PC-9 (cell line): ENCODE results near the gene ECD. TPM values are rescaled to one million over a fixed set of nuclear protein-coding genes. Genes with fewer than 3 reads are reported as not detected.

Experiments used
- BruUV-seq: library from RNA; stranded (reverse); fragments of 400-500 nt; replicated peaks from 2 replicates; lab custom pipeline; 2021; lab: Mats Ljungman, UMichigan
- CTCF ChIA-PET: fragments of 300-600 bp; sonication (Branson Sonifier 250); formaldehyde crosslinking; loops from one replicate; lab custom pipeline; 2022; ENCODE audit warnings: antibody characterized with exemption; lab: Charles Lee
- POLR2A ChIA-PET: fragments of 300-600 bp; sonication (Branson Sonifier 250); formaldehyde crosslinking; loops from one replicate; lab custom pipeline; 2022; ENCODE audit warnings: antibody characterized with exemption; ENCODE audit not compliant: unreplicated experiment; lab: Charles Lee
- DNase-seq, 2 experiments: peaks; one replicate each; pipeline versions ENCODE4 v3.0.0 to v3.0.0-alpha.2; 2015 to 2022; ENCODE audit warnings: mixed read lengths in 1 of 2
- H2AFZ ChIP-seq: fragments of 200-600 bp; sonication (generic); 2 replicates; pipeline ENCODE4 v1.8.1; 2017; ENCODE audit warnings: antibody characterized with exemption
- H3F3A ChIP-seq: fragments of 200-600 bp; sonication (generic); 2 replicates; pipeline ENCODE4 v1.8.1; 2017; ENCODE audit warnings: antibody characterized with exemption, mild to moderate bottlenecking, low read depth; ENCODE audit not compliant: insufficient read depth
- H3K27ac ChIP-seq: fragments of 200-600 bp; sonication (generic); 2 replicates; pipeline ENCODE4 v1.6.1; 2016; ENCODE audit warnings: mixed run types
- H3K27me3 ChIP-seq: fragments of 200-600 bp; sonication (generic); 2 replicates; pipeline ENCODE4 v1.6.1; 2016; ENCODE audit warnings: low read depth, mixed run types; ENCODE audit not compliant: insufficient read depth
- H3K36me3 ChIP-seq: fragments of 200-600 bp; sonication (generic); 2 replicates; pipeline ENCODE4 v1.6.1; 2016; ENCODE audit warnings: low read depth, mixed run types
- H3K4me1 ChIP-seq: fragments of 200-600 bp; sonication (generic); replicated peaks from 2 replicates; pipeline ENCODE4 v1.6.1; 2016; ENCODE audit warnings: mixed run types; ENCODE audit not compliant: insufficient read depth
- H3K4me2 ChIP-seq: fragments of 200-600 bp; sonication (generic); 2 replicates; pipeline ENCODE4 v1.6.1; 2017; ENCODE audit warnings: mixed run types
- H3K4me3 ChIP-seq: fragments of 200-600 bp; sonication (generic); 2 replicates; pipeline ENCODE4 v1.6.1; 2016; ENCODE audit warnings: mixed run types
- H3K79me2 ChIP-seq: fragments of 200-600 bp; sonication (generic); 2 replicates; pipeline ENCODE4 v1.6.1; 2017; ENCODE audit warnings: low read depth, mixed run types
- H3K9me2 ChIP-seq: fragments of 200-600 bp; sonication (generic); 2 replicates; pipeline ENCODE4 v1.8.1; 2017; ENCODE audit warnings: mild to moderate bottlenecking; ENCODE audit not compliant: insufficient read depth
- H3K9me3 ChIP-seq: fragments of 200-600 bp; sonication (generic); 2 replicates; pipeline ENCODE4 v1.8.1; 2016; ENCODE audit warnings: low read depth; ENCODE audit not compliant: insufficient read depth
- H4K20me1 ChIP-seq: fragments of 200-600 bp; sonication (generic); 2 replicates; pipeline ENCODE4 v1.8.1; 2017; ENCODE audit not compliant: insufficient read depth
- EZH2 ChIP-seq: fragments of 200-600 bp; sonication (generic); IDR thresholded peaks from 2 replicates; pipeline ENCODE4 v1.8.0; 2017; ENCODE audit warnings: antibody characterized with exemption, low read depth
- intact Hi-C: fragments of 100-400 bp; cut with micrococcal nuclease; formaldehyde crosslinking; loops from one replicate; pipeline ENCODE4 v1.10.0; 2022; ENCODE audit not compliant: unreplicated experiment
- total RNA-seq: library from RNA; stranded (reverse); gene quantifications from 2 replicates; pipeline ENCODE4 v1.2.3, GENCODE V29; 2021
- TF ChIP-seq, protein P1 (sequence below): fragments of 200-600 bp; sonication (generic); conservative IDR thresholded peaks from 2 replicates; pipeline ENCODE4 v1.6.1; 2017; ENCODE audit warnings: mixed run types, antibody characterized with exemption, mild to moderate bottlenecking, moderate library complexity

The ECD gene
- total RNA-seq, 1 experiment from 2014 or later = 33.2 TPM

DNA sequence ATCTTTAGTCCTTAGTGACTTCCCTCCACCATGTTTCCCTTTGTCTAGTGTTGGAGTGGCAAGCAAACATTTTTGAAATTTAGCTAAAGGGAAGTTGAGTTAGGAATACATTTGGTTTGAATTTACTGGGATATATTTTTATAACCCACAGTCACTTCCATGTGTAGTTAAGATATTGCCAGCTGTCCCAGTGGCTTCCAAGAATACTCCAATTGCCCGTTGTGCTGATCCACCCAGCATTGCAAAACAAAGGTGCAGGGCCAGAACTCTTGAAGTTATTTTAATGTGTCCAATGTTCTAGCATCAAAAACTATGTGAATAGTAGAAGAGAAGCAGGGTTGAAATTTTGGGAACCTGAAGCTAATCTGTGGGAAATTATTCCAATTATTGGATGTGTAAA, 68.7 kb downstream of the ECD start:
- peaks cover 29% of the 10 kb centered on the region for H3F3A ChIP-seq
- H3K4me1 ChIP-seq = peaks cover 14% of the 10 kb centered on the region
- H3K4me3 ChIP-seq = no peak overlapping the region
- H3K27me3 ChIP-seq = no peaks in the 10 kb centered on the region
- ChIA-PET CTCF (no interaction called here), POLR2A (no interaction called here)
- H3K79me2 ChIP-seq = peaks cover 22% of the 10 kb centered on the region
- intact Hi-C loops = no loop called here
- no peaks in the 10 kb centered on the region for H3K9me3 ChIP-seq
- no peaks in the 10 kb centered on the region for H3K36me3 ChIP-seq
- H2AFZ ChIP-seq = no peak overlapping the region
- no peaks in the 10 kb centered on the region for H3K9me2 ChIP-seq
- TF ChIP-seq, protein P1, sequence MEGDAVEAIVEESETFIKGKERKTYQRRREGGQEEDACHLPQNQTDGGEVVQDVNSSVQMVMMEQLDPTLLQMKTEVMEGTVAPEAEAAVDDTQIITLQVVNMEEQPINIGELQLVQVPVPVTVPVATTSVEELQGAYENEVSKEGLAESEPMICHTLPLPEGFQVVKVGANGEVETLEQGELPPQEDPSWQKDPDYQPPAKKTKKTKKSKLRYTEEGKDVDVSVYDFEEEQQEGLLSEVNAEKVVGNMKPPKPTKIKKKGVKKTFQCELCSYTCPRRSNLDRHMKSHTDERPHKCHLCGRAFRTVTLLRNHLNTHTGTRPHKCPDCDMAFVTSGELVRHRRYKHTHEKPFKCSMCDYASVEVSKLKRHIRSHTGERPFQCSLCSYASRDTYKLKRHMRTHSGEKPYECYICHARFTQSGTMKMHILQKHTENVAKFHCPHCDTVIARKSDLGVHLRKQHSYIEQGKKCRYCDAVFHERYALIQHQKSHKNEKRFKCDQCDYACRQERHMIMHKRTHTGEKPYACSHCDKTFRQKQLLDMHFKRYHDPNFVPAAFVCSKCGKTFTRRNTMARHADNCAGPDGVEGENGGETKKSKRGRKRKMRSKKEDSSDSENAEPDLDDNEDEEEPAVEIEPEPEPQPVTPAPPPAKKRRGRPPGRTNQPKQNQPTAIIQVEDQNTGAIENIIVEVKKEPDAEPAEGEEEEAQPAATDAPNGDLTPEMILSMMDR = no peak
- TF ChIP-seq EZH2 = no peak
- no peak overlapping the region for H3K27ac ChIP-seq
- no peak overlapping the region for H3K4me2 ChIP-seq
- no TSS peak for BruUV-seq
- DNase-seq = no peak
- no peaks in the 10 kb centered on the region for H4K20me1 ChIP-seq

GRCh38 chr10:73097305-73097670, 70.5 kb downstream of the ECD start:
- peak overlapping the region; percentile 90 for H2AFZ ChIP-seq

DNA sequence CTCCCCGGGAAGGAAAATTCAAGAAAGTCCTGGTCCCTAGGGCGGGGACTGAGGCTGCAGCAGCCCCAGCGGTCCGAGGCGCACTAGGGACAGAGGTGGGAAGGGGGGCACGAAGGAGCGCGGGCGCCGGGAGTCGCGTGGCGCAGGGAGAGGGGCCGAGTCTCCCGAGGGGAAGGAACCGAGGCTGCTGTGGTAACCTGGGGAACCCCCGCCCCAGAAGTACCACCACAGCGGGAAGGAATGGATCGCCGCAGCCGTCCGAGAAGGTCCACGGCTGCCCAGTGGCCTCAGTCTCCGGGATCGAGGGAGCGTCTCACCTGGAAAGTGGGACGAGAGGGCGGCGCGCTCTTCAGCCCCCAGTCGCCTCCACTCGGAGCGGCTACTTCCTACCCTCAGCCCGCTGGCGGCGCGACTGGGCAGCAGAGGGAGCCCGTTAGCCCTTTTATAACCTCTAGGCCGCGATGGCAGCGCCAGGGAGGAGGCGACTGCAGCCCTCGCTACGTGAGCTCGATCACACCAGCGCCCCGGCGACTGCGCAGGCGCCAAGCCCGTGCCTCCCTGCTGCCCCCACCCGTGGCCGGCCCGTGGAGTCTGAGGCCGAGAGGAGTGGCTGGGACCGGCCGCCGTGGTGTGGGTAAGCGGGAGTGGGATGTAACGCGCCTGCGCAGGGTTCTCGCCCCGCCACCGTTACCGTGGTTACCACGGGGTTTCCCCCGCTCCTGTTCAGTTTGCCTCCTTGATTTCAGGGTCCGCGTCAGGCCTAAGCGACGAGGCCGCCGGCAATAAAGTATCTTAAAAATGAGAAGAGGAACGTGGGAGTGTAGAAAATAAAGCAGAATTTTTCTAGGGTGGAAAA, 71.1 kb downstream of the ECD start, which contains the start of gene P4HA1:
TSS of gene P4HA1 (minus strand) at position 418 of the 856 bp plus-strand sequence. CDS start 21,983 bp downstream, outside the sequence.
- CTCF ChIA-PET = interaction anchor here (0.6 to 2.0 kb wide), 10 partner anchors 14 to 1111 kb away, joined by 3 to 14 read pairs (median 4); partner anchors contain the start of gene NUDT13
- intact Hi-C loops = loop anchor here (1.0 to 2.0 kb wide), 2 partner anchors 14 to 63 kb away; partner anchors contain the start of gene NUDT13

More at GRCh38 chr10:73097305-73097670, 70.5 kb downstream of the ECD start:
- TSS peak; percentile 79 for BruUV-seq
- H3K36me3 ChIP-seq = no peaks in the 10 kb centered on the region
- POLR2A ChIA-PET = interaction anchor here (0.5 to 1.7 kb wide), 13 partner anchors 14 to 1027 kb away, joined by 3 to 30 read pairs (median 3); no protein-coding TSS in a partner anchor
- H3K4me1 ChIP-seq = peaks cover 18% of the 10 kb centered on the region
- no peaks in the 10 kb centered on the region for H3K9me3 ChIP-seq
- no peak for DNase-seq
- H4K20me1 ChIP-seq = no peaks in the 10 kb centered on the region
- peak overlapping the region; percentile 65 for H3K27ac ChIP-seq
- peaks cover 35% of the 10 kb centered on the region for H3K79me2 ChIP-seq
- H3F3A ChIP-seq = peaks cover 29% of the 10 kb centered on the region
- no peak for TF ChIP-seq EZH2
- TF ChIP-seq, protein P1 = no peak
- peak overlapping the region; percentile 93 for H3K4me3 ChIP-seq
- H3K27me3 ChIP-seq = no peaks in the 10 kb centered on the region
- CTCF ChIA-PET = interaction anchor here (0.6 to 2.0 kb wide), 5 partner anchors 13 to 714 kb away, joined by 4 to 14 read pairs (median 6); partner anchors contain the start of gene NUDT13
- no peaks in the 10 kb centered on the region for H3K9me2 ChIP-seq
- H3K4me2 ChIP-seq = peak overlapping the region; percentile 88
- intact Hi-C loops = loop anchor here (2.0 kb wide), 1 partner anchor 14 kb away; the partner anchor contains the start of gene NUDT13

More for the DNA sequence above, 71.1 kb downstream of the ECD start, which contains the start of gene P4HA1:
- Histone ChIP-seq H3K4me2 (peak within 1 kb of the TSS; percentile 88), H4K20me1 (no peaks in the 10 kb centered on the region), H3K9me3 (no peaks in the 10 kb centered on the region), H2AFZ (peak within 1 kb of the TSS; percentile 90), H3K27ac (peak within 1 kb of the TSS; percentile 65), H3F3A (peaks cover 32% of the 10 kb centered on the region), H3K9me2 (no peaks in the 10 kb centered on the region), H3K79me2 (peaks cover 39% of the 10 kb centered on the region), H3K36me3 (no peaks in the 10 kb centered on the region), H3K4me3 (peak within 1 kb of the TSS; percentile 93), H3K27me3 (no peaks in the 10 kb centered on the region), H3K4me1 (peaks cover 18% of the 10 kb centered on the region)
- TSS peak; percentile 56 for BruUV-seq
- POLR2A ChIA-PET = interaction anchor here (0.5 to 1.7 kb wide), 24 partner anchors 13 to 1026 kb away, joined by 3 to 30 read pairs (median 4); no protein-coding TSS in a partner anchor
- peak; percentile 90 to 98 for DNase-seq
- no peak for TF ChIP-seq EZH2
- TF ChIP-seq, protein P1 = peak; percentile 68
